Astrocyte (in vitro differentiated cells and primary cell): ENCODE data around the gene KCNA5. TPM values are rescaled to one million over a fixed set of nuclear protein-coding genes. Genes with fewer than 3 reads are reported as not detected.

ENCODE experiments used
- DNase-seq: peaks from one replicate; pipeline ENCODE4 v3.0.0-alpha.2; 2010; ENCODE audit warnings: low read depth
- FAIRE-seq: peaks from 2 replicates; lab custom pipeline; 2011; peaks lifted over from hg19 to GRCh38; lab: Jason Lieb, UNC
- H2AFZ ChIP-seq: 2 replicates; pipeline ENCODE4 v1.6.0; 2012; ENCODE audit warnings: low read depth, low read length, inconsistent platforms
- H3K27ac ChIP-seq: 2 replicates; pipeline ENCODE4 v1.5.1; 2011; ENCODE audit warnings: low read depth, low read length, inconsistent platforms
- H3K27me3 ChIP-seq: 2 replicates; pipeline ENCODE4 v1.6.0; 2011; ENCODE audit warnings: low read length, inconsistent platforms; ENCODE audit not compliant: insufficient read depth
- H3K36me3 ChIP-seq: 2 replicates; pipeline ENCODE4 v1.5.1; 2011; ENCODE audit warnings: low read length, inconsistent platforms; ENCODE audit not compliant: insufficient read depth
- H3K4me1 ChIP-seq: 2 replicates; pipeline ENCODE4 v1.5.1; 2011; ENCODE audit warnings: low read length, inconsistent platforms; ENCODE audit not compliant: insufficient read depth
- H3K4me2 ChIP-seq: 2 replicates; pipeline ENCODE4 v1.6.0; 2012; ENCODE audit warnings: low read length, inconsistent platforms
- H3K4me3 ChIP-seq: 2 replicates; pipeline ENCODE4 v1.5.1; 2011; ENCODE audit warnings: low read depth, mild to moderate bottlenecking, low read length, inconsistent platforms; ENCODE audit not compliant: insufficient read depth
- H3K79me2 ChIP-seq: 2 replicates; pipeline ENCODE4 v1.6.0; 2012; ENCODE audit warnings: mild to moderate bottlenecking, low read length, inconsistent platforms; ENCODE audit not compliant: insufficient read depth
- H3K9ac ChIP-seq: 2 replicates; pipeline ENCODE4 v1.6.0; 2012; ENCODE audit warnings: mild to moderate bottlenecking, low read length, inconsistent platforms
- H3K9me3 ChIP-seq: 2 replicates; pipeline ENCODE4 v1.5.1; 2012; ENCODE audit warnings: low read depth, mild to moderate bottlenecking, low read length, inconsistent platforms; ENCODE audit not compliant: insufficient read depth
- H4K20me1 ChIP-seq: 2 replicates; pipeline ENCODE4 v1.6.0; 2012; ENCODE audit warnings: low read length, inconsistent platforms; ENCODE audit not compliant: insufficient read depth
- H3K27ac Mint-ChIP-seq: one replicate; pipeline ENCODE4 v1.8.0; 2021; ENCODE audit warnings: mild to moderate bottlenecking, mixed read lengths; ENCODE audit not compliant: unreplicated experiment
- H3K27me3 Mint-ChIP-seq: one replicate; pipeline ENCODE4 v1.8.0; 2021; ENCODE audit warnings: low read depth, mixed read lengths; ENCODE audit not compliant: unreplicated experiment
- H3K36me3 Mint-ChIP-seq: one replicate; pipeline ENCODE4 v1.8.0; 2021; ENCODE audit warnings: low read depth, mixed read lengths; ENCODE audit not compliant: unreplicated experiment
- H3K4me1 Mint-ChIP-seq: one replicate; pipeline ENCODE4 v1.8.0; 2021; ENCODE audit warnings: low read depth, mixed read lengths; ENCODE audit not compliant: unreplicated experiment
- H3K4me3 Mint-ChIP-seq: one replicate; pipeline ENCODE4 v1.8.0; 2021; ENCODE audit warnings: mild to moderate bottlenecking, moderate library complexity, mixed read lengths; ENCODE audit not compliant: unreplicated experiment
- H3K9me3 Mint-ChIP-seq: one replicate; pipeline ENCODE4 v1.8.0; 2021; ENCODE audit warnings: mild to moderate bottlenecking, mixed read lengths; ENCODE audit not compliant: unreplicated experiment
- CTCF ChIP-seq: IDR thresholded peaks from 2 replicates; pipeline ENCODE4 v1.5.1; 2011; ENCODE audit warnings: low read depth, mild to moderate bottlenecking, inconsistent platforms, low read length, moderate library complexity; ENCODE audit not compliant: insufficient read depth
- EZH2 ChIP-seq: IDR thresholded peaks from 2 replicates; pipeline ENCODE4 v1.6.1; 2012; ENCODE audit warnings: mild to moderate bottlenecking, low read length, inconsistent platforms; ENCODE audit not compliant: insufficient read depth
- total RNA-seq: library from RNA; stranded (reverse); gene quantifications from 2 replicates; pipeline ENCODE4 v1.2.1, GENCODE V29; 2021

KCNA5 gene
- total RNA-seq, 1 donor from 2014 or later = not detected

GRCh38 chr12:5015711-5016492 is 27.8 kb upstream of the KCNA5 start:
- H3K9me3 Mint-ChIP-seq = peaks cover 4% of the 10 kb centered on the region
- no peaks in the 10 kb centered on the region for H3K9me3 ChIP-seq

GRCh38 chr12:5016526-5016925 is 27.2 kb upstream of the KCNA5 start:
- Histone ChIP-seq H3K4me1 (no peaks in the 10 kb centered on the region), H3K4me2 (no peak overlapping the region), H3K27ac (no peak overlapping the region), H3K4me3 (no peak overlapping the region), H4K20me1 (no peaks in the 10 kb centered on the region), H3K9ac (no peak overlapping the region), H2AFZ (no peak overlapping the region), H3K27me3 (peaks cover 6% of the 10 kb centered on the region), H3K79me2 (no peaks in the 10 kb centered on the region), H3K36me3 (no peaks in the 10 kb centered on the region), H3K9me3 (no peaks in the 10 kb centered on the region)
- Mint-ChIP-seq H3K9me3 (peaks cover 4% of the 10 kb centered on the region), H3K36me3 (no peaks in the 10 kb centered on the region), H3K4me1 (peaks cover 13% of the 10 kb centered on the region), H3K4me3 (no peak overlapping the region), H3K27ac (no peak overlapping the region), H3K27me3 (peaks cover 63% of the 10 kb centered on the region)
- FAIRE-seq = no peak
- TF ChIP-seq EZH2 (no peak), CTCF (no peak)
- no peak for DNase-seq

More at GRCh38 chr12:5015711-5016492, 27.8 kb upstream of the KCNA5 start:
- Mint-ChIP-seq H3K4me1 (peaks cover 13% of the 10 kb centered on the region), H3K4me3 (no peak overlapping the region), H3K36me3 (no peaks in the 10 kb centered on the region), H3K27me3 (peaks cover 58% of the 10 kb centered on the region), H3K27ac (no peak overlapping the region)
- TF ChIP-seq CTCF (no peak), EZH2 (no peak)
- H3K4me2 ChIP-seq = no peak overlapping the region
- no peak overlapping the region for H3K4me3 ChIP-seq
- DNase-seq (no peak), FAIRE-seq (no peak)
- no peaks in the 10 kb centered on the region for H3K79me2 ChIP-seq
- peaks cover 4% of the 10 kb centered on the region for H3K27me3 ChIP-seq
- no peak overlapping the region for H3K9ac ChIP-seq
- no peak overlapping the region for H2AFZ ChIP-seq
- H3K4me1 ChIP-seq = no peaks in the 10 kb centered on the region
- H3K36me3 ChIP-seq = no peaks in the 10 kb centered on the region
- H4K20me1 ChIP-seq = no peaks in the 10 kb centered on the region
- H3K27ac ChIP-seq = no peak overlapping the region
